Lung (tissue), 12 donors: ENCODE results near the gene SLC10A1. TPM values are rescaled to one million over a fixed set of nuclear protein-coding genes. Genes with fewer than 3 reads are reported as not detected.

Experiments
- ATAC-seq: fragments of 200-7000 bp; cut with Tn5 transposase; one replicate; pipeline ENCODE4 v1.9.1; 2020; ENCODE audit warnings: moderate number of reproducible peaks; ENCODE audit not compliant: insufficient read depth, low FRiP score
- DNase-seq, 3 donors: peaks; one replicate each; pipeline ENCODE4 v3.0.0-alpha.2; 2013 to 2017
- H3K27ac ChIP-seq, 2 donors: one replicate each; pipeline ENCODE4 v1.5.1; 2013; ENCODE audit warnings: mild to moderate bottlenecking in 2 of 2, moderate library complexity in 2 of 2, control low read depth in 1 of 2, inconsistent platforms in 1 of 2, low read depth in 1 of 2, low read length in 1 of 2
- H3K27me3 ChIP-seq, 3 donors: one replicate each; pipeline ENCODE4 v1.5.1; 2013; ENCODE audit warnings: low read length in 2 of 3; ENCODE audit not compliant: control insufficient read depth in 3 of 3, insufficient read depth in 3 of 3
- H3K36me3 ChIP-seq, 4 donors: one replicate each; pipeline ENCODE4 v1.5.1; 2013; ENCODE audit warnings: low read length in 4 of 4, mild to moderate bottlenecking in 1 of 4, moderate library complexity in 1 of 4; ENCODE audit not compliant: control insufficient read depth in 4 of 4, insufficient read depth in 4 of 4
- H3K4me1 ChIP-seq, 5 donors: one replicate each; pipeline ENCODE4 v1.5.1; 2013; ENCODE audit warnings: low read length in 5 of 5, mild to moderate bottlenecking in 2 of 5, moderate library complexity in 1 of 5; ENCODE audit not compliant: control insufficient read depth in 5 of 5, insufficient read depth in 5 of 5
- H3K4me3 ChIP-seq: one replicate; pipeline ENCODE4 v1.5.1; 2013; ENCODE audit warnings: mild to moderate bottlenecking, control low read depth, moderate library complexity
- H3K9ac ChIP-seq, 2 donors: one replicate each; pipeline ENCODE4 v1.5.1; 2013; ENCODE audit warnings: low read length in 2 of 2, control low read depth in 1 of 2; ENCODE audit not compliant: insufficient read depth in 1 of 2
- H3K9me3 ChIP-seq, 4 donors: one replicate each; pipeline ENCODE4 v1.5.1; 2013; ENCODE audit warnings: low read length in 3 of 4, mild to moderate bottlenecking in 1 of 4, moderate library complexity in 1 of 4; ENCODE audit not compliant: control insufficient read depth in 4 of 4, insufficient read depth in 3 of 4
- CTCF ChIP-seq: IDR thresholded peaks from 2 replicates; pipeline ENCODE4 v1.5.1; 2012; ENCODE audit warnings: mild to moderate bottlenecking; ENCODE audit errors: control extremely low read depth, extremely low read depth
- WGBS, 2 donors: extraction: QIAGEN DNeasy Blood & Tissue Kit; methylation state at CpG; one replicate each; pipeline ENCODE4 v1.1.7; 2013; 5-methylcytosine and 5-hydroxymethylcytosine counted together
- polyA plus RNA-seq, 2 donors: library from polyadenylated mRNA; stranded (reverse); fragments of 200-250 nt; gene quantifications; one replicate each; pipeline ENCODE4 v1.2.1, GENCODE V29; 2013
- total RNA-seq, 2 donors: library from RNA; depleted of rRNA in 1 of 2; stranded (reverse); fragments of >200 nt in 1 of 2; gene quantifications; one replicate each; pipeline ENCODE4 v1.2.1, GENCODE V29; 2014 to 2021
- donor health status: control.
- donor health status: control.
- donor health status: Bipolar disorder and iron deficiency.
- donor health status: healthy.
- donor health status: DM: yes; HTN: yes; CAD: no.

SLC10A1 gene
- total and polyA plus RNA-seq, 4 donors, result not detected

GRCh38 chr14:69792887-69793421 lies 4.1 kb downstream of the SLC10A1 start:
- Histone ChIP-seq H3K4me1 (peaks cover 0 to 3% (median 0%) of the 10 kb centered on the region in 5 donors), H3K4me3 (no peak overlapping the region), H3K27me3 (no peaks in the 10 kb centered on the region), H3K27ac (no peak overlapping the region), H3K9ac (no peak overlapping the region), H3K36me3 (no peaks in the 10 kb centered on the region), H3K9me3 (peaks cover 0 to 2% (median 0%) of the 10 kb centered on the region in 4 donors)
- no peak for TF ChIP-seq CTCF
- WGBS, 2 donors, result 93 to 95% methylated on average over 7 of the region's 7 CpGs
- ATAC-seq (no peak), DNase-seq (no peak)

- no peak overlapping the region for H3K4me3 ChIP-seq
- DNase-seq, result no peak
- H3K36me3 ChIP-seq, result peaks cover 0 to 6% (median 1%) of the 10 kb centered on the region in 4 donors
- ATAC-seq, result no peak
- H3K9me3 ChIP-seq, result peaks cover 0 to 2% (median 0%) of the 10 kb centered on the region in 4 donors
- no peaks in the 10 kb centered on the region for H3K27me3 ChIP-seq
- no peak for TF ChIP-seq CTCF
- no peak overlapping the region for H3K9ac ChIP-seq
- H3K27ac ChIP-seq, result no peak overlapping the region
- H3K4me1 ChIP-seq, result no peaks in the 10 kb centered on the region
Observed at GRCh38 chr14:69789118-69789640, 7.9 kb downstream of the SLC10A1 start.

GRCh38 chr14:69786603-69787002 lies 10.4 kb downstream of the SLC10A1 start:
- H3K4me3 ChIP-seq, result no peak overlapping the region
- peaks cover 0 to 6% (median 1%) of the 10 kb centered on the region in 4 donors for H3K36me3 ChIP-seq
- TF ChIP-seq CTCF, result no peak
- H3K9ac ChIP-seq, result no peak overlapping the region
- H3K27ac ChIP-seq, result no peak overlapping the region
- WGBS, 2 donors, result 94 to 100% methylated on average over 3 of the region's 3 CpGs
- peaks cover 0 to 2% (median 0%) of the 10 kb centered on the region in 4 donors for H3K9me3 ChIP-seq
- no peak for DNase-seq
- ATAC-seq, result no peak
- H3K4me1 ChIP-seq, result no peaks in the 10 kb centered on the region
- no peaks in the 10 kb centered on the region for H3K27me3 ChIP-seq

GRCh38 chr14:69784942-69785341 lies 12.1 kb downstream of the SLC10A1 start:
- Histone ChIP-seq H3K4me1 (no peaks in the 10 kb centered on the region), H3K27ac (no peak overlapping the region), H3K36me3 (peaks cover 0 to 6% (median 4%) of the 10 kb centered on the region in 4 donors), H3K27me3 (no peaks in the 10 kb centered on the region), H3K4me3 (no peak overlapping the region), H3K9me3 (peaks cover 0 to 2% (median 0%) of the 10 kb centered on the region in 4 donors), H3K9ac (no peak overlapping the region)
- WGBS, 2 donors, result 96 to 100% methylated on average over 1 of the region's 1 CpG
- DNase-seq (no peak), ATAC-seq (no peak)
- no peak for TF ChIP-seq CTCF
